Measurements from ENCODE around the gene NMNAT1.

DNA sequence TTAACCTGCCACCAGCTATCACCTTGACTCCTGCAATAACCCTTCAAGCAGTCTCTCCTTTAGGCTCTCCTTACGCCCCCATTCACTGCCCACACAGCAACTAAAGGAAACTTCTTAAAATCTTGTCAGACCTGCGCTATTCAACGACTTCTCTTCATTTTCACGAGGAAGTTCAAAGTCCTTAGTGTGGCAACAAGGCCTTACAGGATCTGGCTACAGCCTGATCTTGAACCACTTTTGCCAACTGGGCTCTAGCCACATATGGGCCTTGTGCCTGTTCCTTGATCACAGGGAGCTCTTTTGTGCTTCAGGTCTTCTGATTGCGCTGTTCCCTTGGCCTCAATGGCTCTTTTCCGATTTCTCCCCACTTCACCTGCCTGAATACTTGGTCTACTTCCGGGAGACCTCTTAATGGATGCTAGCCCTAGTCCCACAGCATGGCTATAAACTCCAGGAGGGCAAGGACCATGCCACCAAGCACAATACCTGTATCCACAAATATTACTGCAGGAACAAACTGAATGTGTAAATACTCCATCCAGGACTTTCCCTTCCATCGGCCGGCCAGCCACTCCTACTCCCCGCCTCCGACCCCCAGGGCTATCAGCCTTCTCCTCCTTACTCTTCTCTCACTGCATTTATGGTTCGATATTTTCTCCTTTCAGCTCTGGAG lies 30.9 kb upstream of the NMNAT1 start:
- TF ChIP-seq POLR2A (IDR thresholded peaks at IDR 0.05; ENCODE audit: control extremely low read depth in 1 of 2, low read depth in 2 of 2, low read length in 2 of 2), result no peak
- TF ChIP-seq CREB1 (IDR thresholded peaks at IDR 0.05), result no peak
- no peak for TF ChIP-seq TAF1 (IDR thresholded peaks at IDR 0.05; ENCODE audit: low read depth, low read length)
- TF ChIP-seq EGR1 (IDR thresholded peaks at IDR 0.05; ENCODE audit: borderline replicate concordance, low read depth, low read length), result no peak
- no peak for TF ChIP-seq EZH2 (IDR thresholded peaks at IDR 0.05; ENCODE audit: low read depth, low read length, severe bottlenecking)
- no peak for TF ChIP-seq NANOG (IDR thresholded peaks at IDR 0.05; ENCODE audit: insufficient read depth, low read depth, low read length, poor library complexity, severe bottlenecking)
- TF ChIP-seq FOSL1 (IDR thresholded peaks at IDR 0.05; ENCODE audit: insufficient read depth, low read depth, low read length), result no peak
- TF ChIP-seq GABPA (IDR thresholded peaks at IDR 0.05; ENCODE audit: borderline replicate concordance, insufficient read depth, low read length), result no peak
- TF ChIP-seq, protein P1, sequence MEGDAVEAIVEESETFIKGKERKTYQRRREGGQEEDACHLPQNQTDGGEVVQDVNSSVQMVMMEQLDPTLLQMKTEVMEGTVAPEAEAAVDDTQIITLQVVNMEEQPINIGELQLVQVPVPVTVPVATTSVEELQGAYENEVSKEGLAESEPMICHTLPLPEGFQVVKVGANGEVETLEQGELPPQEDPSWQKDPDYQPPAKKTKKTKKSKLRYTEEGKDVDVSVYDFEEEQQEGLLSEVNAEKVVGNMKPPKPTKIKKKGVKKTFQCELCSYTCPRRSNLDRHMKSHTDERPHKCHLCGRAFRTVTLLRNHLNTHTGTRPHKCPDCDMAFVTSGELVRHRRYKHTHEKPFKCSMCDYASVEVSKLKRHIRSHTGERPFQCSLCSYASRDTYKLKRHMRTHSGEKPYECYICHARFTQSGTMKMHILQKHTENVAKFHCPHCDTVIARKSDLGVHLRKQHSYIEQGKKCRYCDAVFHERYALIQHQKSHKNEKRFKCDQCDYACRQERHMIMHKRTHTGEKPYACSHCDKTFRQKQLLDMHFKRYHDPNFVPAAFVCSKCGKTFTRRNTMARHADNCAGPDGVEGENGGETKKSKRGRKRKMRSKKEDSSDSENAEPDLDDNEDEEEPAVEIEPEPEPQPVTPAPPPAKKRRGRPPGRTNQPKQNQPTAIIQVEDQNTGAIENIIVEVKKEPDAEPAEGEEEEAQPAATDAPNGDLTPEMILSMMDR (IDR thresholded peaks at IDR 0.05; ENCODE audit: control extremely low read depth in 1 of 3, insufficient read depth in 1 of 3, low read depth in 1 of 3, low read length in 3 of 3), result no peak
- TF ChIP-seq, protein P2, sequence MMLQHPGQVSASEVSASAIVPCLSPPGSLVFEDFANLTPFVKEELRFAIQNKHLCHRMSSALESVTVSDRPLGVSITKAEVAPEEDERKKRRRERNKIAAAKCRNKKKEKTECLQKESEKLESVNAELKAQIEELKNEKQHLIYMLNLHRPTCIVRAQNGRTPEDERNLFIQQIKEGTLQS (IDR thresholded peaks at IDR 0.05; ENCODE audit: insufficient read depth, low read depth, low read length), result no peak
- TF ChIP-seq CEBPB (IDR thresholded peaks at IDR 0.05; ENCODE audit: low read depth, low read length), result no peak
- TF ChIP-seq TCF12 (IDR thresholded peaks at IDR 0.05; ENCODE audit: low read depth, low read length), result no peak
- no peak for TF ChIP-seq KDM1A (IDR thresholded peaks at IDR 0.05; ENCODE audit: borderline replicate concordance, low read length)

Measured in H1 (cell line).